NT2/D1 (cell line): Measurements from ENCODE around the gene ZIC2.

Source experiments
- SUZ12 ChIP-seq: IDR thresholded peaks from 2 replicates; pipeline ENCODE4 v1.6.1; 2011; ENCODE audit not compliant: insufficient read length, insufficient read depth; ENCODE audit errors: extremely low read depth
- YY1 ChIP-seq: IDR thresholded peaks from 2 replicates; pipeline ENCODE4 v1.6.1; 2011; ENCODE audit not compliant: insufficient read length, insufficient read depth
- ZNF274 ChIP-seq: IDR thresholded peaks from 2 replicates; pipeline ENCODE4 v1.6.1; 2011; ENCODE audit warnings: mild to moderate bottlenecking, low read depth, low read length

DNA sequence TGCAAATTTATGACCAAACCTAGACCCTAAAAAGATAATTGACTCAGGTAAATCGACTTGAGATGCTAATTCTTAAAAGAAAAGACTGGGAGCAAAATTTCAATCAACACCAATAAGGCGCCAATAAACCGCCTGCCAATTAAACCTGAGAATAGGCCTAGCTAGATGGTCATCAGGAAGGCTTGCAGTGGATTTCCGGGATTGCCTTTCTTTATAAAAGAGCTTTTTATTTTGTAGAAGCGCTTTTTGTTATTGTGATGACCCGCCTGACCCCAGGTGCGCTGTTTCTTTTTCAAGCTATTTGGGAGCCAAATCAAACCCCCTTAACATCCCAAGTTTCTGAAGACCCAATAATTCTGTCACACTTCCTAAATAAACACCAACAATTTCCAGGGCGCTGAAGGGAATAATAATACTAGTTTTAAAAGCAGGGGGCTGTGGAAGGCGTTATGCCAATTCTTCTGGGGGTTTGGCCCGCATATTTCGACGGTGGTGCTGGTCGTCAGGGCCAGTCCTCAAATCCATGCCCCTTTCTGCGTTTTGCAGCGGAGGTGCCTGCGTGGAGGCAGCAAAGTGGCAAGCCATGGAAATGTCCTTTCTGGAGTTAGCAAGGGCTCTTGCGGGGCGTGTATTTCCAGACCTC lies 7.2 kb upstream of the ZIC2 start:
- TF ChIP-seq YY1, result no peak
- TF ChIP-seq SUZ12, result no peak
- TF ChIP-seq ZNF274, result no peak
